ENCODE measurements around the gene DIPK1C. TPM values are rescaled to one million over a fixed set of nuclear protein-coding genes. Genes with fewer than 3 reads are reported as not detected.

The DIPK1C gene
- total RNA-seq, 1 experiment from 2014 or later, result not detected

- Mint-ChIP-seq H3K9me3 (ENCODE audit: low read depth, unreplicated experiment) (no peaks in the 10 kb centered on the region), H3K36me3 (ENCODE audit: insufficient read depth, unreplicated experiment) (no peaks in the 10 kb centered on the region), H3K4me1 (ENCODE audit: low read depth, unreplicated experiment) (peaks cover 9% of the 10 kb centered on the region), H3K4me3 (ENCODE audit: low read depth, unreplicated experiment) (no peak overlapping the region), H3K27ac (ENCODE audit: unreplicated experiment) (no peak overlapping the region), H3K27me3 (ENCODE audit: unreplicated experiment) (peaks cover 96% of the 10 kb centered on the region)
- no peak for DNase-seq
- TF ChIP-seq CTCF (IDR thresholded peaks at IDR 0.05; ENCODE audit: unreplicated experiment), result no peak
- intact Hi-C loops (cut with micrococcal nuclease; ENCODE audit: unreplicated experiment), result no loop called here
- BruUV-seq (replicated peaks), result no TSS peak
- CTCF ChIA-PET, result no interaction called here
These were observed 44.8 kb downstream of the DIPK1C start for GRCh38 chr18:74412116-74412880.

- H3K27ac Mint-ChIP-seq (ENCODE audit: unreplicated experiment), result no peak overlapping the region
- intact Hi-C loops (cut with micrococcal nuclease; ENCODE audit: unreplicated experiment), result no loop called here
- no peak overlapping the region for H3K4me3 Mint-ChIP-seq (ENCODE audit: low read depth, unreplicated experiment)
- no peaks in the 10 kb centered on the region for H3K36me3 Mint-ChIP-seq (ENCODE audit: insufficient read depth, unreplicated experiment)
- H3K9me3 Mint-ChIP-seq (ENCODE audit: low read depth, unreplicated experiment), result no peaks in the 10 kb centered on the region
- CTCF ChIA-PET, result no interaction called here
- no peak for DNase-seq
- peaks cover 9% of the 10 kb centered on the region for H3K4me1 Mint-ChIP-seq (ENCODE audit: low read depth, unreplicated experiment)
- TF ChIP-seq CTCF (IDR thresholded peaks at IDR 0.05; ENCODE audit: unreplicated experiment), result no peak
- no TSS peak for BruUV-seq (replicated peaks)
- peaks cover 92% of the 10 kb centered on the region for H3K27me3 Mint-ChIP-seq (ENCODE audit: unreplicated experiment)
These were observed 45.6 kb downstream of the DIPK1C start for GRCh38 chr18:74411475-74411874.

DNA sequence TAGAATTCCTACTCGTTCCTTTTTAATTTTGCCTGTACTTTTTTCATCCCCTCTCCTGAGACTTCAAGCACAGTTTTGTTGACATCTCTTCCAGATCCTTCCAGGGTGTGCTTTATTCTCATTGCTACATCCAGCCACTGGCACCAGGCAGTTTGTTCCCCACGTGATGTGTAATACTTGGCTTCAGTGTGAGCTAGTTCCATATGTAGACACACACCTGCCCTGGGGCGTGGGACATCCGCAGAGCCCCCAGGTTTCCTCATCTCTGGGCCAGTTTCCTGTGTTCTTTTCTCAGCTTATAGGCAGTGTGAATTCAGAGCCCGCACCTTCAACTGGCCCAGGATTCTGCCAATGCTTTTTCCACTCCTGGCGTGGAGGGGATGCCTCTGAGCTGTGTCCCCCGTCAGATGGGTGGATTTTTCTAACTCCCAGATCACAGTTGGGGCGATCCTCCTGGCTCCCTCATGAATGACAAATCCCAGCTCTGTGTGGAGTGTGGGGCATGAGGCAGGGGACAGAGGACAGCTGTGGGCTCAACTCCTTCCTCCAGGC, 46.6 kb downstream of the DIPK1C start:
- peaks cover 9% of the 10 kb centered on the region for H3K4me1 Mint-ChIP-seq (ENCODE audit: low read depth, unreplicated experiment)
- CTCF ChIA-PET, result interaction anchor here (0.6 kb wide), 1 partner anchor 32 kb away, joined by 3 read pairs; no protein-coding TSS in a partner anchor

DNA sequence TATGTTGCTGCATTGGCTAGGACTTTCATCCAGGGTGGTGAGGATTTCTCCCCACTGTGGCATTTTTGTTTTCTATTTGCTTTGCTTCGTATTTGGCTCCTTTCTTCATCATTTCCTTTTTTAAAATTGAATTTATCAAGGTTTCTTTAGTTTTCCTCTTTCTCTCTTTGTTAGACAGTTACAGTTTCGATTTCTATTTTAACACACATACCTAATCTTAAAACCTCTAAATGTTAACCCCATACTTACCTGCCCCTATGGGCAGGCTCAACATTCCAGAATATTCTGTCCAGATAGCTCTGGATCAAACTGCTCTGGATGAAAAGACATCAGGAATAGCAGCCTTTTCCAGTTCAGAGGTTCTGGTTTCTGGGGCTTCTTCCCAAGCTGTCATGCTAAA, 49.2 kb downstream of the DIPK1C start:
- H3K27ac Mint-ChIP-seq (ENCODE audit: unreplicated experiment), result no peak overlapping the region
- H3K27me3 Mint-ChIP-seq (ENCODE audit: unreplicated experiment), result peaks cover 74% of the 10 kb centered on the region
- no peak for DNase-seq
- no peak for TF ChIP-seq CTCF (IDR thresholded peaks at IDR 0.05; ENCODE audit: unreplicated experiment)
- intact Hi-C loops (cut with micrococcal nuclease; ENCODE audit: unreplicated experiment), result no loop called here
- no peaks in the 10 kb centered on the region for H3K36me3 Mint-ChIP-seq (ENCODE audit: insufficient read depth, unreplicated experiment)
- CTCF ChIA-PET, result interaction anchor here (0.7 kb wide), 1 partner anchor 213 kb away, joined by 3 read pairs; no protein-coding TSS in a partner anchor
- BruUV-seq (replicated peaks), result no TSS peak
- no peaks in the 10 kb centered on the region for H3K9me3 Mint-ChIP-seq (ENCODE audit: low read depth, unreplicated experiment)
- H3K4me3 Mint-ChIP-seq (ENCODE audit: low read depth, unreplicated experiment), result no peak overlapping the region
- H3K4me1 Mint-ChIP-seq (ENCODE audit: low read depth, unreplicated experiment), result peaks cover 9% of the 10 kb centered on the region

More for the DNA sequence above, 46.6 kb downstream of the DIPK1C start:
- DNase-seq, result no peak
- no peak overlapping the region for H3K27ac Mint-ChIP-seq (ENCODE audit: unreplicated experiment)
- TF ChIP-seq CTCF (IDR thresholded peaks at IDR 0.05; ENCODE audit: unreplicated experiment), result no peak
- no peaks in the 10 kb centered on the region for H3K9me3 Mint-ChIP-seq (ENCODE audit: low read depth, unreplicated experiment)
- no TSS peak for BruUV-seq (replicated peaks)
- H3K4me3 Mint-ChIP-seq (ENCODE audit: low read depth, unreplicated experiment), result no peak overlapping the region
- intact Hi-C loops (cut with micrococcal nuclease; ENCODE audit: unreplicated experiment), result no loop called here
- H3K36me3 Mint-ChIP-seq (ENCODE audit: insufficient read depth, unreplicated experiment), result no peaks in the 10 kb centered on the region
- H3K27me3 Mint-ChIP-seq (ENCODE audit: unreplicated experiment), result peaks cover 83% of the 10 kb centered on the region

Measured in Calu3 (cell line).